Stimulated activated memory B cell treated with anti-CD40 and anti-IgM and Interleukin-4, amounts not matched to agents 10 μg/mL and 1 μg/mL and 100 μg/mL, for 72 hours (primary cell): ENCODE measurements around the gene MFGE8.

Source experiments
- ATAC-seq: fragments of 150-1000 bp; cut with Tn5 transposase; 2 replicates; pipeline ENCODE4 v1.10.0; 2021
- H3K27ac Mint-ChIP-seq: one replicate; pipeline ENCODE4 v1.8.0; 2022; ENCODE audit warnings: mild to moderate bottlenecking, mixed read lengths
- H3K27me3 Mint-ChIP-seq: one replicate; pipeline ENCODE4 v1.8.0; 2022; ENCODE audit warnings: mixed read lengths
- H3K36me3 Mint-ChIP-seq: one replicate; pipeline ENCODE4 v1.8.0; 2022; ENCODE audit warnings: mixed read lengths
- H3K4me1 Mint-ChIP-seq: one replicate; pipeline ENCODE4 v1.8.0; 2022; ENCODE audit warnings: mixed read lengths
- H3K4me3 Mint-ChIP-seq: one replicate; pipeline ENCODE4 v1.8.0; 2022; ENCODE audit warnings: mild to moderate bottlenecking, moderate library complexity, mixed read lengths
- H3K9me3 Mint-ChIP-seq: one replicate; pipeline ENCODE4 v1.8.0; 2022; ENCODE audit warnings: mixed read lengths

Gene MFGE8

GRCh38 chr15:88897142-88897455, 16.1 kb downstream of the MFGE8 start:
- Mint-ChIP-seq H3K27ac (no peak overlapping the region), H3K36me3 (no peaks in the 10 kb centered on the region), H3K9me3 (no peaks in the 10 kb centered on the region), H3K4me1 (peaks cover 19% of the 10 kb centered on the region), H3K27me3 (peaks cover 41% of the 10 kb centered on the region), H3K4me3 (no peak overlapping the region)
- ATAC-seq: no peak

- Mint-ChIP-seq H3K27ac (no peak overlapping the region), H3K4me3 (no peak overlapping the region), H3K36me3 (no peaks in the 10 kb centered on the region), H3K4me1 (peaks cover 19% of the 10 kb centered on the region), H3K27me3 (peaks cover 41% of the 10 kb centered on the region), H3K9me3 (no peaks in the 10 kb centered on the region)
- ATAC-seq: no peak
These were observed 16.7 kb downstream of the MFGE8 start for GRCh38 chr15:88896333-88897033.

GRCh38 chr15:88894819-88895767, 18.1 kb downstream of the MFGE8 start, which contains the start of gene HAPLN3:
HAPLN3 (minus strand) TSS chr15:88895544; CDS start chr15:88887298, 8,246 bp downstream.
- H3K4me1 Mint-ChIP-seq: peaks cover 19% of the 10 kb centered on the region
- peak; percentile 52 for ATAC-seq
- H3K4me3 Mint-ChIP-seq: peak within 1 kb of the TSS; percentile 68
- no peaks in the 10 kb centered on the region for H3K9me3 Mint-ChIP-seq
- H3K36me3 Mint-ChIP-seq: no peaks in the 10 kb centered on the region
- peak within 1 kb of the TSS; percentile 38 for H3K27ac Mint-ChIP-seq
- H3K27me3 Mint-ChIP-seq: peaks cover 41% of the 10 kb centered on the region

GRCh38 chr15:88894348-88894818, 18.8 kb downstream of the MFGE8 start:
- H3K36me3 Mint-ChIP-seq: no peaks in the 10 kb centered on the region
- H3K27me3 Mint-ChIP-seq: peaks cover 41% of the 10 kb centered on the region
- peak; percentile 63 for ATAC-seq
- peaks cover 19% of the 10 kb centered on the region for H3K4me1 Mint-ChIP-seq
- H3K9me3 Mint-ChIP-seq: no peaks in the 10 kb centered on the region
- no peak overlapping the region for H3K27ac Mint-ChIP-seq
- H3K4me3 Mint-ChIP-seq: peak overlapping the region; percentile 68

- Mint-ChIP-seq H3K27me3 (peaks cover 30% of the 10 kb centered on the region), H3K36me3 (no peaks in the 10 kb centered on the region), H3K9me3 (no peaks in the 10 kb centered on the region), H3K4me1 (peaks cover 15% of the 10 kb centered on the region), H3K4me3 (no peak overlapping the region), H3K27ac (no peak overlapping the region)
- no peak for ATAC-seq
These were observed 21.5 kb downstream of the MFGE8 start for GRCh38 chr15:88891540-88892254.

GRCh38 chr15:88890495-88890894, 22.7 kb downstream of the MFGE8 start:
- Mint-ChIP-seq H3K36me3 (no peaks in the 10 kb centered on the region), H3K9me3 (no peaks in the 10 kb centered on the region), H3K27me3 (peaks cover 21% of the 10 kb centered on the region), H3K4me1 (peaks cover 8% of the 10 kb centered on the region), H3K4me3 (no peak overlapping the region), H3K27ac (no peak overlapping the region)
- ATAC-seq: no peak

GRCh38 chr15:88888719-88889118, 24.5 kb downstream of the MFGE8 start:
- H3K4me1 Mint-ChIP-seq: no peaks in the 10 kb centered on the region
- no peak for ATAC-seq
- H3K4me3 Mint-ChIP-seq: no peak overlapping the region
- no peak overlapping the region for H3K27ac Mint-ChIP-seq
- H3K36me3 Mint-ChIP-seq: no peaks in the 10 kb centered on the region
- H3K27me3 Mint-ChIP-seq: peaks cover 9% of the 10 kb centered on the region
- H3K9me3 Mint-ChIP-seq: no peaks in the 10 kb centered on the region

GRCh38 chr15:88887068-88887580, 26.1 kb downstream of the MFGE8 start:
- H3K4me1 Mint-ChIP-seq: no peaks in the 10 kb centered on the region
- H3K4me3 Mint-ChIP-seq: no peak overlapping the region
- ATAC-seq: no peak
- no peak overlapping the region for H3K27ac Mint-ChIP-seq
- no peaks in the 10 kb centered on the region for H3K36me3 Mint-ChIP-seq
- H3K27me3 Mint-ChIP-seq: no peaks in the 10 kb centered on the region
- H3K9me3 Mint-ChIP-seq: no peaks in the 10 kb centered on the region

GRCh38 chr15:88882785-88883184, 30.4 kb downstream of the MFGE8 start:
- Mint-ChIP-seq H3K36me3 (no peaks in the 10 kb centered on the region), H3K4me3 (no peak overlapping the region), H3K9me3 (no peaks in the 10 kb centered on the region), H3K27me3 (no peaks in the 10 kb centered on the region), H3K4me1 (no peaks in the 10 kb centered on the region), H3K27ac (no peak overlapping the region)
- no peak for ATAC-seq

- no peak for ATAC-seq
- no peak overlapping the region for H3K27ac Mint-ChIP-seq
- no peaks in the 10 kb centered on the region for H3K27me3 Mint-ChIP-seq
- H3K9me3 Mint-ChIP-seq: no peaks in the 10 kb centered on the region
- no peak overlapping the region for H3K4me3 Mint-ChIP-seq
- H3K36me3 Mint-ChIP-seq: no peaks in the 10 kb centered on the region
- no peaks in the 10 kb centered on the region for H3K4me1 Mint-ChIP-seq
These were observed 31.4 kb downstream of the MFGE8 start for GRCh38 chr15:88881775-88882174.

- no peaks in the 10 kb centered on the region for H3K4me1 Mint-ChIP-seq
- H3K9me3 Mint-ChIP-seq: no peaks in the 10 kb centered on the region
- no peak overlapping the region for H3K4me3 Mint-ChIP-seq
- no peak overlapping the region for H3K27ac Mint-ChIP-seq
- no peak for ATAC-seq
- no peaks in the 10 kb centered on the region for H3K27me3 Mint-ChIP-seq
- no peaks in the 10 kb centered on the region for H3K36me3 Mint-ChIP-seq
These were observed 32.0 kb downstream of the MFGE8 start for GRCh38 chr15:88880944-88881740.

- H3K9me3 Mint-ChIP-seq: no peaks in the 10 kb centered on the region
- ATAC-seq: peak; percentile 10
- H3K27ac Mint-ChIP-seq: no peak overlapping the region
- no peaks in the 10 kb centered on the region for H3K36me3 Mint-ChIP-seq
- no peak overlapping the region for H3K4me3 Mint-ChIP-seq
- H3K4me1 Mint-ChIP-seq: no peaks in the 10 kb centered on the region
- peaks cover 1% of the 10 kb centered on the region for H3K27me3 Mint-ChIP-seq
These were observed 34.4 kb downstream of the MFGE8 start for GRCh38 chr15:88878720-88879184.

GRCh38 chr15:88877906-88878305, 35.3 kb downstream of the MFGE8 start:
- no peaks in the 10 kb centered on the region for H3K36me3 Mint-ChIP-seq
- no peak overlapping the region for H3K27ac Mint-ChIP-seq
- H3K4me3 Mint-ChIP-seq: no peak overlapping the region
- no peak for ATAC-seq
- H3K9me3 Mint-ChIP-seq: no peaks in the 10 kb centered on the region
- peaks cover 10% of the 10 kb centered on the region for H3K27me3 Mint-ChIP-seq
- no peaks in the 10 kb centered on the region for H3K4me1 Mint-ChIP-seq

GRCh38 chr15:88877415-88877814, 35.8 kb downstream of the MFGE8 start:
- Mint-ChIP-seq H3K36me3 (no peaks in the 10 kb centered on the region), H3K4me1 (no peaks in the 10 kb centered on the region), H3K27ac (no peak overlapping the region), H3K27me3 (peaks cover 15% of the 10 kb centered on the region), H3K9me3 (no peaks in the 10 kb centered on the region), H3K4me3 (no peak overlapping the region)
- no peak for ATAC-seq
